ENCODE data around the gene SLC34A2.

- TF ChIP-seq YY1 (IDR thresholded peaks at IDR 0.05; ENCODE audit: low read depth, low read length) (no peak), CTCF (IDR thresholded peaks at IDR 0.05 in 2 of 3, conservative IDR thresholded peaks at IDR 0.05 in 1 of 3; ENCODE audit: control insufficient read depth in 2 of 3, extremely low read depth in 1 of 3, insufficient read depth in 1 of 3, low read depth in 3 of 3, low read length in 3 of 3) (no peak), POLR2AphosphoS5 (IDR thresholded peaks at IDR 0.05; ENCODE audit: low read length) (no peak)
These were observed 72.3 kb downstream of the SLC34A2 start for GRCh38 chr4:25727711-25728493.
